Astrocyte (in vitro differentiated cells and primary cell): ENCODE results near the gene IGF1R. TPM values are rescaled to one million over a fixed set of nuclear protein-coding genes. Genes with fewer than 3 reads are reported as not detected.
A peak's percentile ranks its signal among the peaks of the same experiment; 100 is the strongest.

Source experiments
- DNase-seq: peaks from one replicate; pipeline ENCODE4 v3.0.0-alpha.2; 2010; ENCODE audit warnings: low read depth
- FAIRE-seq: peaks from 2 replicates; lab custom pipeline; 2011; peaks lifted over from hg19 to GRCh38; lab: Jason Lieb, UNC
- H2AFZ ChIP-seq: 2 replicates; pipeline ENCODE4 v1.6.0; 2012; ENCODE audit warnings: low read depth, low read length, inconsistent platforms
- H3K27ac ChIP-seq: 2 replicates; pipeline ENCODE4 v1.5.1; 2011; ENCODE audit warnings: low read depth, low read length, inconsistent platforms
- H3K27me3 ChIP-seq: 2 replicates; pipeline ENCODE4 v1.6.0; 2011; ENCODE audit warnings: low read length, inconsistent platforms; ENCODE audit not compliant: insufficient read depth
- H3K36me3 ChIP-seq: 2 replicates; pipeline ENCODE4 v1.5.1; 2011; ENCODE audit warnings: low read length, inconsistent platforms; ENCODE audit not compliant: insufficient read depth
- H3K4me1 ChIP-seq: 2 replicates; pipeline ENCODE4 v1.5.1; 2011; ENCODE audit warnings: low read length, inconsistent platforms; ENCODE audit not compliant: insufficient read depth
- H3K4me2 ChIP-seq: 2 replicates; pipeline ENCODE4 v1.6.0; 2012; ENCODE audit warnings: low read length, inconsistent platforms
- H3K4me3 ChIP-seq: 2 replicates; pipeline ENCODE4 v1.5.1; 2011; ENCODE audit warnings: low read depth, mild to moderate bottlenecking, low read length, inconsistent platforms; ENCODE audit not compliant: insufficient read depth
- H3K79me2 ChIP-seq: 2 replicates; pipeline ENCODE4 v1.6.0; 2012; ENCODE audit warnings: mild to moderate bottlenecking, low read length, inconsistent platforms; ENCODE audit not compliant: insufficient read depth
- H3K9ac ChIP-seq: 2 replicates; pipeline ENCODE4 v1.6.0; 2012; ENCODE audit warnings: mild to moderate bottlenecking, low read length, inconsistent platforms
- H3K9me3 ChIP-seq: 2 replicates; pipeline ENCODE4 v1.5.1; 2012; ENCODE audit warnings: low read depth, mild to moderate bottlenecking, low read length, inconsistent platforms; ENCODE audit not compliant: insufficient read depth
- H4K20me1 ChIP-seq: 2 replicates; pipeline ENCODE4 v1.6.0; 2012; ENCODE audit warnings: low read length, inconsistent platforms; ENCODE audit not compliant: insufficient read depth
- H3K27ac Mint-ChIP-seq: one replicate; pipeline ENCODE4 v1.8.0; 2021; ENCODE audit warnings: mild to moderate bottlenecking, mixed read lengths; ENCODE audit not compliant: unreplicated experiment
- H3K27me3 Mint-ChIP-seq: one replicate; pipeline ENCODE4 v1.8.0; 2021; ENCODE audit warnings: low read depth, mixed read lengths; ENCODE audit not compliant: unreplicated experiment
- H3K36me3 Mint-ChIP-seq: one replicate; pipeline ENCODE4 v1.8.0; 2021; ENCODE audit warnings: low read depth, mixed read lengths; ENCODE audit not compliant: unreplicated experiment
- H3K4me1 Mint-ChIP-seq: one replicate; pipeline ENCODE4 v1.8.0; 2021; ENCODE audit warnings: low read depth, mixed read lengths; ENCODE audit not compliant: unreplicated experiment
- H3K4me3 Mint-ChIP-seq: one replicate; pipeline ENCODE4 v1.8.0; 2021; ENCODE audit warnings: mild to moderate bottlenecking, moderate library complexity, mixed read lengths; ENCODE audit not compliant: unreplicated experiment
- H3K9me3 Mint-ChIP-seq: one replicate; pipeline ENCODE4 v1.8.0; 2021; ENCODE audit warnings: mild to moderate bottlenecking, mixed read lengths; ENCODE audit not compliant: unreplicated experiment
- CTCF ChIP-seq: IDR thresholded peaks from 2 replicates; pipeline ENCODE4 v1.5.1; 2011; ENCODE audit warnings: low read depth, mild to moderate bottlenecking, inconsistent platforms, low read length, moderate library complexity; ENCODE audit not compliant: insufficient read depth
- EZH2 ChIP-seq: IDR thresholded peaks from 2 replicates; pipeline ENCODE4 v1.6.1; 2012; ENCODE audit warnings: mild to moderate bottlenecking, low read length, inconsistent platforms; ENCODE audit not compliant: insufficient read depth
- total RNA-seq: library from RNA; stranded (reverse); gene quantifications from 2 replicates; pipeline ENCODE4 v1.2.1, GENCODE V29; 2021

Gene IGF1R
- total RNA-seq, 1 donor from 2014 or later: 270 TPM

- H3K4me1 Mint-ChIP-seq: peaks cover 84% of the 10 kb centered on the region
- H3K4me2 ChIP-seq: peak overlapping the region; percentile 31
These were observed 251.1 kb downstream of the IGF1R start for GRCh38 chr15:98899272-98900021.

GRCh38 chr15:98900356-98900755, 252.0 kb downstream of the IGF1R start:
- peaks cover 47% of the 10 kb centered on the region for H3K79me2 ChIP-seq
- H3K4me1 ChIP-seq: peaks cover 80% of the 10 kb centered on the region
- Mint-ChIP-seq H3K4me3 (peak overlapping the region; percentile 77), H3K4me1 (peaks cover 87% of the 10 kb centered on the region), H3K27ac (peak overlapping the region; percentile 99), H3K36me3 (peaks cover 23% of the 10 kb centered on the region), H3K9me3 (no peaks in the 10 kb centered on the region), H3K27me3 (no peaks in the 10 kb centered on the region)
- DNase-seq (peak; percentile 84), FAIRE-seq (no peak)
- H3K9me3 ChIP-seq: no peaks in the 10 kb centered on the region
- no peaks in the 10 kb centered on the region for H4K20me1 ChIP-seq
- peak overlapping the region; percentile 99 for H3K27ac ChIP-seq
- peak overlapping the region; percentile 69 for H3K9ac ChIP-seq
- peak overlapping the region; percentile 31 for H3K4me2 ChIP-seq
- peaks cover 9% of the 10 kb centered on the region for H3K36me3 ChIP-seq
- no peak overlapping the region for H2AFZ ChIP-seq
- TF ChIP-seq CTCF (no peak), EZH2 (no peak)
- H3K4me3 ChIP-seq: no peak overlapping the region
- no peaks in the 10 kb centered on the region for H3K27me3 ChIP-seq

More at GRCh38 chr15:98899272-98900021, 251.1 kb downstream of the IGF1R start:
- H3K79me2 ChIP-seq: peaks cover 45% of the 10 kb centered on the region
- H3K27ac Mint-ChIP-seq: peak overlapping the region; percentile 99
- H3K4me1 ChIP-seq: peaks cover 75% of the 10 kb centered on the region
- H3K36me3 Mint-ChIP-seq: peaks cover 24% of the 10 kb centered on the region
- no peak for FAIRE-seq
- H4K20me1 ChIP-seq: no peaks in the 10 kb centered on the region
- H3K9me3 Mint-ChIP-seq: no peaks in the 10 kb centered on the region
- H3K9me3 ChIP-seq: no peaks in the 10 kb centered on the region
- H3K36me3 ChIP-seq: peaks cover 9% of the 10 kb centered on the region
- H3K27me3 ChIP-seq: no peaks in the 10 kb centered on the region
- H3K4me3 ChIP-seq: no peak overlapping the region
- H3K4me3 Mint-ChIP-seq: peak overlapping the region; percentile 77
- H3K27ac ChIP-seq: peak overlapping the region; percentile 99
- no peak for TF ChIP-seq CTCF
- TF ChIP-seq EZH2: no peak
- H2AFZ ChIP-seq: no peak overlapping the region
- peak; percentile 97 for DNase-seq
- H3K27me3 Mint-ChIP-seq: no peaks in the 10 kb centered on the region
- H3K9ac ChIP-seq: peak overlapping the region; percentile 69
